Hepatocyte (in vitro differentiated cells): ENCODE data around the gene COL8A2.

ENCODE experiments used
- EZH2phosphoT487 ChIP-seq: fragments of 200-600 bp; sonication (generic); IDR thresholded peaks from one replicate; pipeline ENCODE4 v1.6.1; 2018; ENCODE audit warnings: antibody characterized with exemption, mild to moderate bottlenecking, low read depth, moderate library complexity; ENCODE audit not compliant: unreplicated experiment, severe bottlenecking
- TF ChIP-seq, protein P1 (sequence below): fragments of 200-600 bp; sonication (generic); IDR thresholded peaks from 2 replicates; pipeline ENCODE4 v1.5.1; 2016; ENCODE audit warnings: antibody characterized with exemption, mild to moderate bottlenecking; ENCODE audit not compliant: poor library complexity

DNA sequence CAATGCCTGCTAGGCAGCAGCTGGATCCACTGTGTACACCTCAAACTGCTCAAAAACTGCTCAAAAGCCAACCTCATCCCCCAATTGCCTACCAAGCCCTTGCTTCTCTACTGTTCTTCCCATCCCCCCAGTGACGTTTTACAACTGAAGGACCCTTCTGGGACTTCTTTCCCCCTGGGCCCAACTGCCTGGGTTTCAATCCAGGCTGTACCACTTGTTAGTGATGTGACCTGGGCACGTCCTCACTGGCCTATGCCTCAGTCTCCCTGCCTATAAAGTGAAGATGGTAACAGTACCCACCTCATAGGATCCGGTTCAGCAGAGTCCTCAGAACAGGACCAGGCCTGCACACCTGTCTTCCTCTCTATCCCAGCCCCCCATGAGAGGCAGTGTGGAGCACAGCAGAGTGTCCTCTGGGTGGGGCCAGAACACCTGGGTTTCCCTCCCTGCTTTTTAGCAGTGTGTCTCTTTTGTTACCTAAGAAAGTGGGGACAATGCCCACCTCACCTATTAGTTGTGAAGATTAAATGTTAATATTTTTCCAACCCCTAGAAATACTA, 43.0 kb downstream of the COL8A2 start:
- TF ChIP-seq, protein P1, sequence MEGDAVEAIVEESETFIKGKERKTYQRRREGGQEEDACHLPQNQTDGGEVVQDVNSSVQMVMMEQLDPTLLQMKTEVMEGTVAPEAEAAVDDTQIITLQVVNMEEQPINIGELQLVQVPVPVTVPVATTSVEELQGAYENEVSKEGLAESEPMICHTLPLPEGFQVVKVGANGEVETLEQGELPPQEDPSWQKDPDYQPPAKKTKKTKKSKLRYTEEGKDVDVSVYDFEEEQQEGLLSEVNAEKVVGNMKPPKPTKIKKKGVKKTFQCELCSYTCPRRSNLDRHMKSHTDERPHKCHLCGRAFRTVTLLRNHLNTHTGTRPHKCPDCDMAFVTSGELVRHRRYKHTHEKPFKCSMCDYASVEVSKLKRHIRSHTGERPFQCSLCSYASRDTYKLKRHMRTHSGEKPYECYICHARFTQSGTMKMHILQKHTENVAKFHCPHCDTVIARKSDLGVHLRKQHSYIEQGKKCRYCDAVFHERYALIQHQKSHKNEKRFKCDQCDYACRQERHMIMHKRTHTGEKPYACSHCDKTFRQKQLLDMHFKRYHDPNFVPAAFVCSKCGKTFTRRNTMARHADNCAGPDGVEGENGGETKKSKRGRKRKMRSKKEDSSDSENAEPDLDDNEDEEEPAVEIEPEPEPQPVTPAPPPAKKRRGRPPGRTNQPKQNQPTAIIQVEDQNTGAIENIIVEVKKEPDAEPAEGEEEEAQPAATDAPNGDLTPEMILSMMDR, result no peak
- TF ChIP-seq EZH2phosphoT487, result no peak
